T-helper 1 cell treated with Interleukin-12 subunit alpha and Interleukin-12 subunit beta and Interleukin-4 antibody, amounts not matched to agents 30 μg/mL and 1 μg/mL, for 36 hours (primary cell): ENCODE results near the gene ILK.

ENCODE experiments used
- H3K27ac Mint-ChIP-seq: one replicate; pipeline ENCODE4 v1.8.0; 2021; ENCODE audit warnings: mild to moderate bottlenecking, mixed read lengths
- H3K27me3 Mint-ChIP-seq: one replicate; pipeline ENCODE4 v1.8.0; 2021; ENCODE audit warnings: low read depth, mixed read lengths
- H3K36me3 Mint-ChIP-seq: one replicate; pipeline ENCODE4 v1.8.0; 2021; ENCODE audit warnings: low read depth, mixed read lengths
- H3K4me1 Mint-ChIP-seq: one replicate; pipeline ENCODE4 v1.8.0; 2021; ENCODE audit warnings: low read depth, mixed read lengths
- H3K4me3 Mint-ChIP-seq: one replicate; pipeline ENCODE4 v1.8.0; 2021; ENCODE audit warnings: mild to moderate bottlenecking, moderate library complexity, mixed read lengths
- H3K9me3 Mint-ChIP-seq: one replicate; pipeline ENCODE4 v1.8.0; 2021; ENCODE audit warnings: mixed read lengths

ILK gene

GRCh38 chr11:6629892-6630631 is 26.5 kb downstream of the ILK start:
- Mint-ChIP-seq H3K27ac (no peak overlapping the region), H3K36me3 (no peaks in the 10 kb centered on the region), H3K9me3 (no peaks in the 10 kb centered on the region), H3K4me1 (peaks cover 10% of the 10 kb centered on the region), H3K4me3 (no peak overlapping the region), H3K27me3 (no peaks in the 10 kb centered on the region)

GRCh38 chr11:6630632-6631291 is 27.2 kb downstream of the ILK start:
- peaks cover 10% of the 10 kb centered on the region for H3K4me1 Mint-ChIP-seq
- no peak overlapping the region for H3K27ac Mint-ChIP-seq
- H3K36me3 Mint-ChIP-seq = no peaks in the 10 kb centered on the region
- no peak overlapping the region for H3K4me3 Mint-ChIP-seq
- no peaks in the 10 kb centered on the region for H3K27me3 Mint-ChIP-seq
- no peaks in the 10 kb centered on the region for H3K9me3 Mint-ChIP-seq

GRCh38 chr11:6631361-6631890 is 27.9 kb downstream of the ILK start:
- Mint-ChIP-seq H3K27me3 (no peaks in the 10 kb centered on the region), H3K27ac (no peak overlapping the region), H3K4me3 (no peak overlapping the region), H3K36me3 (no peaks in the 10 kb centered on the region), H3K4me1 (peaks cover 10% of the 10 kb centered on the region), H3K9me3 (no peaks in the 10 kb centered on the region)

GRCh38 chr11:6632116-6633073 is 28.8 kb downstream of the ILK start:
- H3K4me3 Mint-ChIP-seq = no peak overlapping the region
- H3K4me1 Mint-ChIP-seq = peaks cover 9% of the 10 kb centered on the region
- no peaks in the 10 kb centered on the region for H3K9me3 Mint-ChIP-seq
- H3K27ac Mint-ChIP-seq = no peak overlapping the region
- no peaks in the 10 kb centered on the region for H3K27me3 Mint-ChIP-seq
- H3K36me3 Mint-ChIP-seq = no peaks in the 10 kb centered on the region

GRCh38 chr11:6633422-6634408 is 30.1 kb downstream of the ILK start:
- no peak overlapping the region for H3K4me3 Mint-ChIP-seq
- no peaks in the 10 kb centered on the region for H3K36me3 Mint-ChIP-seq
- H3K27ac Mint-ChIP-seq = no peak overlapping the region
- no peaks in the 10 kb centered on the region for H3K9me3 Mint-ChIP-seq
- H3K27me3 Mint-ChIP-seq = no peaks in the 10 kb centered on the region
- H3K4me1 Mint-ChIP-seq = no peaks in the 10 kb centered on the region

GRCh38 chr11:6634534-6634933 is 31.0 kb downstream of the ILK start:
- Mint-ChIP-seq H3K9me3 (no peaks in the 10 kb centered on the region), H3K4me1 (peaks cover 3% of the 10 kb centered on the region), H3K27ac (no peak overlapping the region), H3K36me3 (no peaks in the 10 kb centered on the region), H3K4me3 (no peak overlapping the region), H3K27me3 (no peaks in the 10 kb centered on the region)

- H3K4me3 Mint-ChIP-seq = no peak overlapping the region
- H3K27ac Mint-ChIP-seq = no peak overlapping the region
- H3K27me3 Mint-ChIP-seq = no peaks in the 10 kb centered on the region
- H3K4me1 Mint-ChIP-seq = peaks cover 3% of the 10 kb centered on the region
- H3K36me3 Mint-ChIP-seq = no peaks in the 10 kb centered on the region
- H3K9me3 Mint-ChIP-seq = no peaks in the 10 kb centered on the region
Observed at GRCh38 chr11:6635082-6635932, 31.7 kb downstream of the ILK start.

GRCh38 chr11:6636480-6636879 is 32.9 kb downstream of the ILK start:
- Mint-ChIP-seq H3K9me3 (no peaks in the 10 kb centered on the region), H3K36me3 (no peaks in the 10 kb centered on the region), H3K4me1 (peaks cover 3% of the 10 kb centered on the region), H3K27ac (no peak overlapping the region), H3K27me3 (no peaks in the 10 kb centered on the region), H3K4me3 (no peak overlapping the region)

GRCh38 chr11:6637871-6638270 is 34.3 kb downstream of the ILK start:
- no peak overlapping the region for H3K4me3 Mint-ChIP-seq
- no peaks in the 10 kb centered on the region for H3K9me3 Mint-ChIP-seq
- no peaks in the 10 kb centered on the region for H3K36me3 Mint-ChIP-seq
- H3K27me3 Mint-ChIP-seq = no peaks in the 10 kb centered on the region
- H3K4me1 Mint-ChIP-seq = peaks cover 3% of the 10 kb centered on the region
- no peak overlapping the region for H3K27ac Mint-ChIP-seq

- no peaks in the 10 kb centered on the region for H3K36me3 Mint-ChIP-seq
- peaks cover 3% of the 10 kb centered on the region for H3K4me1 Mint-ChIP-seq
- no peaks in the 10 kb centered on the region for H3K27me3 Mint-ChIP-seq
- no peaks in the 10 kb centered on the region for H3K9me3 Mint-ChIP-seq
- H3K27ac Mint-ChIP-seq = no peak overlapping the region
- no peak overlapping the region for H3K4me3 Mint-ChIP-seq
Observed at GRCh38 chr11:6638429-6638828, 34.9 kb downstream of the ILK start.

- Mint-ChIP-seq H3K27me3 (no peaks in the 10 kb centered on the region), H3K9me3 (no peaks in the 10 kb centered on the region), H3K36me3 (no peaks in the 10 kb centered on the region)
Observed at GRCh38 chr11:6640036-6640984, 36.7 kb downstream of the ILK start.

GRCh38 chr11:6640985-6641701 is 37.6 kb downstream of the ILK start:
- H3K4me1 Mint-ChIP-seq = peaks cover 12% of the 10 kb centered on the region

More at GRCh38 chr11:6640036-6640984, 36.7 kb downstream of the ILK start:
- Mint-ChIP-seq H3K4me3 (no peak overlapping the region), H3K27ac (no peak overlapping the region), H3K4me1 (peaks cover 7% of the 10 kb centered on the region)

More at GRCh38 chr11:6640985-6641701, 37.6 kb downstream of the ILK start:
- no peaks in the 10 kb centered on the region for H3K9me3 Mint-ChIP-seq
- no peaks in the 10 kb centered on the region for H3K36me3 Mint-ChIP-seq
- no peaks in the 10 kb centered on the region for H3K27me3 Mint-ChIP-seq
- no peak overlapping the region for H3K27ac Mint-ChIP-seq
- H3K4me3 Mint-ChIP-seq = no peak overlapping the region
